GM04504 (cell line): ENCODE measurements around the gene SPATA6.
A peak's percentile ranks its signal among the peaks of the same experiment; 100 is the strongest.
"Not testable (repeated sequence)": the region's sequence is repeated elsewhere in the genome, so short reads cannot be mapped to it uniquely, and the experiment has no call there.

Experiments
- DNase-seq: peaks from one replicate; pipeline ENCODE4 v3.0.0-alpha.2; 2012; ENCODE audit warnings: low read depth

The SPATA6 gene

DNA sequence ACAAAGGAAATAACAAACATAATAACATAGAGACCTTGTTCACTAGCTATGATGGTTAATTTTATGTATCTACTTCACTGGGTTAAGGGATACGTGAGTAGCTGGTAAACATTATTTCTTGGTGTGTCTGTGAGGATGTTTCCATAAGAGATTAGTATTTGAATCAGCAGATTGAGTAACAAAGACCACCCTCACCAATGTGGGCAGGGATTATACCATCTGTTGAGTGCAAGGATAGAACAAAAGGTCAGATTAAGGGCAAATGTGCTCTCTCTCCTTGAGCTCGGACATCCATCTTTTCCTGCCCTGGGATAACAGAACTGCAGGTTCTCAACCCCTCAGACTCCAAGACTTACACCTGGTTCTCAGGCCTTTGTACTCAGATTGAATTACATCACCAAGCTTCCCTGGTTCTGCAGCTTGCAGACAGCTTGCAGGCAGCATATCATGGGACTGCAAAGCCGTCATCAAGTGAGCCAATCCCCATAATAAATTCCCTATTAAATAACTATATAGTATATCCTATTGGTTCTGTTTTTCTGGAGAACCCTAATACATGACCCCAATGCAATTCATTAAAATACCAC is 9.2 kb downstream of the SPATA6 start:
- DNase-seq, result no peak

- no peak for DNase-seq
These were observed 21.5 kb downstream of the SPATA6 start for GRCh38 chr1:48450505-48450904.

GRCh38 chr1:48448932-48449331 is 23.1 kb downstream of the SPATA6 start:
- no peak for DNase-seq

- DNase-seq, result not testable (repeated sequence)
These were observed 27.8 kb downstream of the SPATA6 start for GRCh38 chr1:48444186-48444585.

DNA sequence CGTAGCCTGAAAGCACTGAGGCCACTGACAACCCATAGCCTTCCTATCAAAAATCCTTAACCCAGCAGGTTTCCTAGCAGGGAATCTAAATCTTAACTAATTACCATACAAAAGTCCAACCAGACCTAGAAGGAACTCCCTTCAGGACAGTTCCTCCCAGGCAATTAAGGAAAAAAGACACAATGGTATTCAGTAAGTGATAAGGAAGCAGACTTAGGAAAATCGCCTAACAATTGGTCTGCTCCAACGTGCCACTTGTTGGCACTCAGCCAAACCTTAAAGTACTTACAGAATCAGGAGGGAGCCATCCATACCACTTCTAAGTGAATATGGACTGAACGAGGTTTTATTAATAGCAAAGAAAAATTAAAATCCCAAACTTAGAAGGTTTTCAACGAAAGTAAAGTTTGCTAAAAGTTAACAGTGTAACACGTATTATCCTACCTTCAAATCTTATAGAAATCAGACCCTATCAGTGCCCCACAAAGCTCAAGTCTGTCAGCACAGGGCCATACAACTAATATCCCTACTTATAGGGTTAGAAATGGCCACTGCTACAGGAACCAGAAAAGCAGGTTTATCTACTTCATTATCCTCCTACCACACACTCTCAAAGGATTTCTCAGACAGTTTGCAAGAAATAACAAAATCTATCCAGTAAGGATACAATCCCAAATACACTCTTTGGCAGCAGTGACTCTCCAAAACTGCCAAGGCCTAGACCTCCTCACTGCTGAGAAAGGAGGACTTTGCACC is 29.0 kb downstream of the SPATA6 start:
- no peak for DNase-seq

DNA sequence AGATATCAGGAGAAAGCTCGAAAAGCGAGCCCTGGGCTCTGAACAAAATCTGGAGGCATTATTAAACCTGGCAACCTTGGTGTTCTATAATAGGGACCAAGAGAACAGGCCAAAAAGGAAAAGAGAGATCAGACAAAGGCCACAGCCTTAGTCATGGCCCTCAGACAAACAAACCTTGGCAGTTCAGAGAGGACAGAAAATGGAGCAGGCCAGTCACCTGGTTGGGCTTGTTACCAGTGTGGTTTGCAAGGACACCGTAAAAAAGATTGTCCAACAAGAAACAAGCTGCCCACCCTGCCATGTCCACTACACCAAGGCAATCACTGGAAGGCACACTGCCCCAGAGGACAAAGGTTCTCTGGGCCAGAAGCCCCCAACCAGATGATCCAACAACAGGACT is 31.2 kb downstream of the SPATA6 start:
- DNase-seq, result not testable (repeated sequence)

DNA sequence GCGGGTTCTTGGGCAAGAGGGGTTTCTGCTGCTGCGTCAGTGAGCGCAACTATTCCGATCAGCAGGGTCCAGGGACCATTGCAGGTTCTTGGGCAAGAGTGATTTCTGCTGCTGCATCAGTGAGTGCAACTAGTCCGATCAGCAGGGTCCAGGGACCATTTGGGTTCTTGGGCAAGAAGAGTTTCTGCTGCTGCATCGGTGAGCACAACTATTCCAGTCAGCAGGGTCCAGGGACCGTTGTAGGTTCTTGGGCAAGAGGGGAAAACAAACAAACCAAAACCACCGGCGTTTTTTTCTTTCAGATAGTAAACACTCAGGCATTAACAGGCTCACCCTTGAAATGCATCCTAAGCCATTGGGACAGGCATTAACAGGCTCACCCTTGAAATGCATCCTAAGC is 32.6 kb downstream of the SPATA6 start:
- no peak for DNase-seq

DNA sequence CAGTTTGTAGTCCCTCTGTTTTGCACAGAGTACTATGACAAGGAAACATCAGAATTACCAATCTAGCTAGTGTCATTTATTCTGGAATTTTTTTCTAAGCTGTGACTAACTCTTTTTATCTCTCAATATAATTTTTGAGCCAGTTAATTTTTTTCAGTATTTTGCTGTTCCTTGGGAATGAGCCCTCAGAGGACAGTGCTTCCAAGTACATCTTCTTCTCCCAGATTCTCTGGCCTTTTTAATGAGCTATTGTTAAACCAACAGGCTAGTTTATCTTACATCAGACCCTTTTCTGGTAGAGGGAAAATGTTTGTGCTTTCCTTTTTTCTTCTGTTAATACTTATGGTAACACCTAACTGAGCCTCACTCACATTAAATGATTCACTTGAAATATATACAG is 34.6 kb downstream of the SPATA6 start:
- not testable (repeated sequence) for DNase-seq

GRCh38 chr1:48435312-48436002 is 36.5 kb downstream of the SPATA6 start:
- not testable (repeated sequence) for DNase-seq

DNA sequence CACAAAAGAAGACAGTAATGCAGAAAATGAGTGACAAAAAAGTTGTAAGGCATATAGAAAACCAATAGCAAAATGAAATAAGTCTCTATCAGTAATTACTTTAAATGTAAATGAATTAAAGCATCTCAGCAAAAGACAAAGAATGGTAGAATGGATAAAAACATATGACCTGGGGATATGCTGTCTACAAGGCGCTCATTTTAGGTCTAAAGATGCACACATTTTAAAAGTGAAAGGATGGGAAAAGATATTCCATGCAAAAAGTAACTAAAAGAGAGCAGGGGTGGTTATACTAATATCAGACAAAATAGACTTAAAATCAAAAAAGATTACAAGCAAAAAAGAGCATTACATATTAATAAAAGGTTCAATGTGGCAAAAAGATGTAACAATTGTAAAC is 41.2 kb downstream of the SPATA6 start:
- no peak for DNase-seq

- no peak for DNase-seq
These were observed 50.0 kb downstream of the SPATA6 start for GRCh38 chr1:48422009-48422408.

DNA sequence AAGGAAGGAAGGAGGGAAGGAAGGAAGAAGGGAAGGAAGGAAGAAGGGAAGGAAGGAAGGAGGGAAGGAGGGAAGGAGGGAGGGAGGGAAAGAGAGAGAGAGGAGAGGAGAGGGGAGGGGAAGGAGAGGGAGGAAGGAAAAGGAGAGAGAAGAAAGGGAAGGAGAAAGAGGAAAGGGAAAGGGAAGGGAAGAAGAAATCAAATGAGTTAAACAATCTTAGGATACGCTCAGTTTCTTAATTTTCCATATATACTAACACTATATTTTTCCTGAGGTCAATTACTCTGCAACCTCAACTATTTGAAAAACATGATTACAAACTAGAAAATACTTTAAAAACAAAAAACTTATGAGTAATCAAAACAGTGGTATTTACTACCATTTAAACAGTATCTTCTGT is 53.3 kb downstream of the SPATA6 start:
- DNase-seq, result no peak

DNA sequence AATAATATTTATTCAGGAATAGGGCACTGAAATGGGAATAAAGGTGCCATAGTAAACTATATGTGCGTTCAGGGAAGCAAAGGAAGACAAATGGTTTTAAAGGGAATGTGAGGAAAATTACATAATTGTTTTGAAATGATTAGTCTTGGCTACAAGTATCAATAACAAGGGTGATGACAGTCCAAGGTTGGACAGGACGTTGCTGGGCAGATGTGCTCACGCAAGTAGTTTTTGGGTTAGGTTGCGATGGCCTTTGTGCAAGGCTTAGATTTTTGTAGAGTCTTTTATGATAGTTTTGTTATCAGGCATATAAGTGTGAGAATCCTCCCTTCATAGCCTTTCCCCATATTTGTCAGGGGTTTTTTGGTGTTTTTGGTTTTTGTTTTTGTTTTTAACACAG is 57.0 kb downstream of the SPATA6 start:
- DNase-seq, result no peak

GRCh38 chr1:48414264-48414663 is 57.7 kb downstream of the SPATA6 start:
- no peak for DNase-seq

DNA sequence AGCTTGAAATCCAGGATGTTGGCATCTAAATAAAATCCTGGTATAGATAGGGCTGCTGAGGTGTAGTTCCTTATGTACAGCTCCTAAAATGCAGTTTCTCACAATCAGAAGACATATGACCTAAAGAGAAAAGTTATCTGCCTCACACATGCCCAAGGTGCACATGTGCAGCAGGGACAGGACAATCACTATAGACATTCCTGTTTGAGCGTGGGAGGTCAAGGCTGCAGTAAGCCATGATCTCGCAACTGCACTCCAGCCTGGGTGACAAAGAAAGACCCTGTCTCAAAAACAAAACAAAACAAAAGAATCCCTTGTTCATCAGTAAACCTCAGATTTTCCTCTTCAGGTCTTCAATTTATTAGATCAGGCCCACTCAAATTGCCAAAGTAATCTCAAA is 66.1 kb downstream of the SPATA6 start:
- DNase-seq, result no peak

DNA sequence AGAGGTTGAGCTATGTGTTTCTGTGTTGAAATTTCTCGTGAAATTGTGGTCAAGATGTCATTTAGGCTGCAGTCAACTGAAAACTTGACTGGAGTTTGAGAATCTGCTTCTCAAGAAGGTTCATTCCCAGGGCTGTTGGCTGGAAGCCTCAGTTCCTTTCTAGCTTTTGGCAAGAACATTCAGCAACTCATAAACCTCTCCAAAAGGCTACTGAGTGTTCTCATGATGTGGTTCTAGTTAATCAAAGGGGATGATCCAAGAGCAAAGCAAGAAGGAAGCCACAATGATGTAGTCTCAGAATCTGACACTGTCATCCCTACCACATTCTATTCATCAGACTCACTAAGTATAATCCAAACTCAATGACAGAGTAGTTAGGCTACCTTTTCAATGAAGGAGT is 66.6 kb downstream of the SPATA6 start:
- peak; percentile 7 for DNase-seq

- no peak for DNase-seq
These were observed 69.4 kb downstream of the SPATA6 start for GRCh38 chr1:48402599-48402998.

- DNase-seq, result no peak
These were observed 75.8 kb downstream of the SPATA6 start for GRCh38 chr1:48396208-48396607.

GRCh38 chr1:48391926-48392325 is 80.1 kb downstream of the SPATA6 start:
- no peak for DNase-seq

- DNase-seq, result no peak
These were observed 84.6 kb downstream of the SPATA6 start for GRCh38 chr1:48387409-48387808.

DNA sequence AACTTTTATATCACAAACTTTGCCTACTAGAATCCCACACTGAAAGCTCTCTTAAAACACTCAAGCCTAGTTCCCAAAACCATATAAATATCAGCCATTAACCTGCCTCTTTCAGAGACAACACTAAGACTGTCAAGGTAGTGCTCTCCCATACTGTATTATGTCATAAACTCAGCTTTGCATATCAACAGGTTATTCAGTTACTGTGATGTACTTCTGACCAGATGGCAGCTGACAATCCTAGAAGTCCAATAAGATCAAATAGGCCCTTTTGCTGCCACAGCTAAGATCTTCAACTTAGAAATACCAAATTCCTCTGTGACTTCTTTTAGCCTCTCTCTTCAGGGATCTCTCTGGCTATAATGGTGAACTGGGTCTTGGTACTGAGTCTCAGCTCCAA is 97.2 kb downstream of the SPATA6 start:
- DNase-seq, result no peak

- no peak for DNase-seq
These were observed 100.4 kb downstream of the SPATA6 start for GRCh38 chr1:48371598-48371997.

- DNase-seq, result no peak
These were observed 109.1 kb downstream of the SPATA6 start for GRCh38 chr1:48362901-48363300.
